ENCODE data around the gene KCNN2.
"Not testable (repeated sequence)": the region's sequence is repeated elsewhere in the genome, so short reads cannot be mapped to it uniquely, and the experiment has no call there.

KCNN2 gene

GRCh38 chr5:114391321-114391720 lies 29.5 kb downstream of the KCNN2 start:
- Mint-ChIP-seq H3K36me3 (no peaks in the 10 kb centered on the region), H3K9me3 (peaks cover 4% of the 10 kb centered on the region), H3K27ac (no peak overlapping the region), H3K4me3 (no peak overlapping the region), H3K4me1 (no peaks in the 10 kb centered on the region)
- DNase-seq (ENCODE audit: low spot score in 2 of 2) (no peak), ATAC-seq (no peak)

- Mint-ChIP-seq H3K4me1 (no peaks in the 10 kb centered on the region), H3K36me3 (no peaks in the 10 kb centered on the region), H3K4me3 (no peak overlapping the region), H3K9me3 (peaks cover 4% of the 10 kb centered on the region), H3K27ac (no peak overlapping the region)
- no peak for DNase-seq (ENCODE audit: low spot score in 2 of 2)
- ATAC-seq, result no peak
These were observed 31.3 kb downstream of the KCNN2 start for GRCh38 chr5:114393159-114393558.

GRCh38 chr5:114402206-114402605 lies 40.3 kb downstream of the KCNN2 start:
- no peaks in the 10 kb centered on the region for H3K4me1 Mint-ChIP-seq
- no peaks in the 10 kb centered on the region for H3K36me3 Mint-ChIP-seq
- ATAC-seq (no peak), DNase-seq (ENCODE audit: low spot score in 2 of 2) (no peak)
- peaks cover 9% of the 10 kb centered on the region for H3K9me3 Mint-ChIP-seq
- H3K4me3 Mint-ChIP-seq, result no peak overlapping the region
- no peak overlapping the region for H3K27ac Mint-ChIP-seq

GRCh38 chr5:114407783-114408182 lies 45.9 kb downstream of the KCNN2 start:
- H3K27ac Mint-ChIP-seq, result no peak overlapping the region
- H3K4me1 Mint-ChIP-seq, result no peaks in the 10 kb centered on the region

GRCh38 chr5:114408847-114409246 lies 47.0 kb downstream of the KCNN2 start:
- Mint-ChIP-seq H3K4me3 (no peak overlapping the region), H3K4me1 (no peaks in the 10 kb centered on the region), H3K27ac (no peak overlapping the region), H3K36me3 (no peaks in the 10 kb centered on the region), H3K9me3 (peaks cover 3% of the 10 kb centered on the region)
- no peak for ATAC-seq
- DNase-seq (ENCODE audit: low spot score in 2 of 2), result no peak

More at GRCh38 chr5:114407783-114408182, 45.9 kb downstream of the KCNN2 start:
- Mint-ChIP-seq H3K36me3 (no peaks in the 10 kb centered on the region), H3K9me3 (peaks cover 3% of the 10 kb centered on the region), H3K4me3 (no peak overlapping the region)
- ATAC-seq, result no peak
- DNase-seq (ENCODE audit: low spot score in 2 of 2), result no peak

GRCh38 chr5:114411380-114411931 lies 49.6 kb downstream of the KCNN2 start:
- ATAC-seq (no peak), DNase-seq (ENCODE audit: low spot score in 2 of 2) (no peak)
- Mint-ChIP-seq H3K36me3 (no peaks in the 10 kb centered on the region), H3K4me3 (no peak overlapping the region), H3K4me1 (no peaks in the 10 kb centered on the region), H3K27ac (no peak overlapping the region), H3K9me3 (no peaks in the 10 kb centered on the region)

GRCh38 chr5:114412510-114413171 lies 50.8 kb downstream of the KCNN2 start:
- Mint-ChIP-seq H3K27ac (no peak overlapping the region), H3K36me3 (no peaks in the 10 kb centered on the region), H3K9me3 (no peaks in the 10 kb centered on the region)

GRCh38 chr5:114415760-114416159 lies 53.9 kb downstream of the KCNN2 start:
- no peaks in the 10 kb centered on the region for H3K9me3 Mint-ChIP-seq
- H3K4me3 Mint-ChIP-seq, result no peak overlapping the region
- DNase-seq (ENCODE audit: low spot score in 2 of 2) (no peak), ATAC-seq (no peak)
- no peaks in the 10 kb centered on the region for H3K36me3 Mint-ChIP-seq
- no peaks in the 10 kb centered on the region for H3K4me1 Mint-ChIP-seq
- H3K27ac Mint-ChIP-seq, result no peak overlapping the region

More at GRCh38 chr5:114412510-114413171, 50.8 kb downstream of the KCNN2 start:
- DNase-seq (ENCODE audit: low spot score in 2 of 2), result no peak
- ATAC-seq, result no peak
- H3K4me3 Mint-ChIP-seq, result no peak overlapping the region
- H3K4me1 Mint-ChIP-seq, result no peaks in the 10 kb centered on the region

GRCh38 chr5:114416254-114416653 lies 54.4 kb downstream of the KCNN2 start:
- no peaks in the 10 kb centered on the region for H3K4me1 Mint-ChIP-seq
- no peak overlapping the region for H3K4me3 Mint-ChIP-seq
- ATAC-seq (no peak), DNase-seq (ENCODE audit: low spot score in 2 of 2) (no peak)
- H3K27ac Mint-ChIP-seq, result no peak overlapping the region
- no peaks in the 10 kb centered on the region for H3K9me3 Mint-ChIP-seq
- no peaks in the 10 kb centered on the region for H3K36me3 Mint-ChIP-seq

- Mint-ChIP-seq H3K27ac (no peak overlapping the region), H3K4me1 (no peaks in the 10 kb centered on the region), H3K36me3 (no peaks in the 10 kb centered on the region), H3K9me3 (no peaks in the 10 kb centered on the region), H3K4me3 (no peak overlapping the region)
- ATAC-seq, result no peak
- DNase-seq (ENCODE audit: low spot score in 2 of 2), result no peak
These were observed 55.6 kb downstream of the KCNN2 start for GRCh38 chr5:114417519-114417918.

- Mint-ChIP-seq H3K36me3 (no peaks in the 10 kb centered on the region), H3K27ac (no peak overlapping the region), H3K4me1 (no peaks in the 10 kb centered on the region), H3K4me3 (no peak overlapping the region), H3K9me3 (no peaks in the 10 kb centered on the region)
- DNase-seq (ENCODE audit: low spot score in 2 of 2), result no peak
- no peak for ATAC-seq
These were observed 56.6 kb downstream of the KCNN2 start for GRCh38 chr5:114418176-114419066.

- no peak overlapping the region for H3K27ac Mint-ChIP-seq
- no peaks in the 10 kb centered on the region for H3K36me3 Mint-ChIP-seq
- no peaks in the 10 kb centered on the region for H3K9me3 Mint-ChIP-seq
- H3K4me3 Mint-ChIP-seq, result no peak overlapping the region
- no peaks in the 10 kb centered on the region for H3K4me1 Mint-ChIP-seq
- no peak for DNase-seq (ENCODE audit: low spot score in 2 of 2)
- no peak for ATAC-seq
These were observed 57.2 kb downstream of the KCNN2 start for GRCh38 chr5:114419067-114419388.

GRCh38 chr5:114419959-114420358 lies 58.1 kb downstream of the KCNN2 start:
- ATAC-seq (no peak), DNase-seq (ENCODE audit: low spot score in 2 of 2) (no peak)
- Mint-ChIP-seq H3K4me3 (no peak overlapping the region), H3K36me3 (no peaks in the 10 kb centered on the region), H3K9me3 (peaks cover 4% of the 10 kb centered on the region), H3K4me1 (no peaks in the 10 kb centered on the region), H3K27ac (no peak overlapping the region)

- Mint-ChIP-seq H3K4me1 (no peaks in the 10 kb centered on the region), H3K4me3 (no peak overlapping the region), H3K9me3 (peaks cover 4% of the 10 kb centered on the region)
These were observed 65.3 kb downstream of the KCNN2 start for GRCh38 chr5:114427204-114427603.

GRCh38 chr5:114430532-114430931 lies 68.7 kb downstream of the KCNN2 start:
- DNase-seq (ENCODE audit: low spot score in 2 of 2) (no peak), ATAC-seq (no peak)
- H3K36me3 Mint-ChIP-seq, result no peaks in the 10 kb centered on the region
- H3K9me3 Mint-ChIP-seq, result peaks cover 2% of the 10 kb centered on the region
- no peak overlapping the region for H3K4me3 Mint-ChIP-seq
- no peaks in the 10 kb centered on the region for H3K4me1 Mint-ChIP-seq
- H3K27ac Mint-ChIP-seq, result no peak overlapping the region

More at GRCh38 chr5:114427204-114427603, 65.3 kb downstream of the KCNN2 start:
- DNase-seq (ENCODE audit: low spot score in 2 of 2) (no peak), ATAC-seq (no peak)
- Mint-ChIP-seq H3K27ac (no peak overlapping the region), H3K36me3 (no peaks in the 10 kb centered on the region)

- H3K27ac Mint-ChIP-seq; ATAC-seq; H3K9me3 Mint-ChIP-seq; H3K36me3 Mint-ChIP-seq; H3K4me1 Mint-ChIP-seq; DNase-seq (ENCODE audit: low spot score in 2 of 2); H3K4me3 Mint-ChIP-seq: not testable (repeated sequence)
These were observed 70.8 kb downstream of the KCNN2 start for GRCh38 chr5:114432684-114433083.
